Colon (tissue), 2 donors: ENCODE results near the gene KCNH1.
"Not testable (repeated sequence)": the region's sequence is repeated elsewhere in the genome, so short reads cannot be mapped to it uniquely, and the experiment has no call there.

Experiments used
- FAIRE-seq: peaks from 2 replicates; lab custom pipeline; 2012; peaks lifted over from hg19 to GRCh38; lab: Jason Lieb, UNC
- donor health status: control.
- donor health status: control.

The KCNH1 gene

GRCh38 chr1:211007830-211008229 is 126.1 kb downstream of the KCNH1 start:
- FAIRE-seq = no peak

GRCh38 chr1:210995931-210996330 is 138.0 kb downstream of the KCNH1 start:
- FAIRE-seq = not testable (repeated sequence)

DNA sequence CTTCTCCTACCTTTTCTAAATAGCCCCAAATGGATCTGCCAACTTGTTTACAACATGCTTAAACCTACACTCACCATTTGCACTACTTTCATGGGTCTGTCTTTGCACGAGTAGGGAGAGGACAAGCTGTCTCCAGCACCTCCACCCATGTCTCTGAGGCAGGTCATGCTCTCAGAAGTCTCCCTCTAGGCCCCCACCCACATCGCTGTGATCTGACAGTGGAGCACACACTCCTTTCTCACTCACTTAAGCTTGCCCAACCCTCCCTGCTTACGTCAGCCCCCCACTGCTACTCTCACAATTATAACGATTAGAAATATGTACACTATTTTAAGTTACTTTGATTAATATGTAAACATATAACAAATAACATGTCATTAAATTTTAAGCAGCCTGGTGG is 141.1 kb downstream of the KCNH1 start:
- FAIRE-seq = no peak

GRCh38 chr1:210989905-210990304 is 144.0 kb downstream of the KCNH1 start:
- FAIRE-seq = no peak

- FAIRE-seq = no peak
Measured at GRCh38 chr1:210981490-210981889, 152.5 kb downstream of the KCNH1 start.

DNA sequence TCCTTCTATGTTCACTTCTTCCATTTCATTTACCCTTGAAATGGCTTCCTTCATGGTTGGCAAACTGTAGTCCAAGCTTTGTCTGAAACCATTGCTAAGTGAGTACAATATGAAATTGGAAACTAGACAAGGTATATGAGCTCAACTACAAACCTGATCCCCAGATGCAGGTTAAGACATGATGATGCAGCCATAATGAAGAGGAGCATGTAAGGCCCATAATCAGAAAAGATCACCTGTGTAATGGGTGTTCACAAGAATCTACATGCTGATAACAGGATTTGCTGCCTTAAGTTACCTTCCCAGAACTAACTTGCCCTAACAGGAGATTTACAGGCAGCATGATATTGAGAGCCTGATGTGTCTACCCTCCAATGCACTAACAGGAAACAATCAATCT is 153.9 kb downstream of the KCNH1 start:
- FAIRE-seq = no peak

DNA sequence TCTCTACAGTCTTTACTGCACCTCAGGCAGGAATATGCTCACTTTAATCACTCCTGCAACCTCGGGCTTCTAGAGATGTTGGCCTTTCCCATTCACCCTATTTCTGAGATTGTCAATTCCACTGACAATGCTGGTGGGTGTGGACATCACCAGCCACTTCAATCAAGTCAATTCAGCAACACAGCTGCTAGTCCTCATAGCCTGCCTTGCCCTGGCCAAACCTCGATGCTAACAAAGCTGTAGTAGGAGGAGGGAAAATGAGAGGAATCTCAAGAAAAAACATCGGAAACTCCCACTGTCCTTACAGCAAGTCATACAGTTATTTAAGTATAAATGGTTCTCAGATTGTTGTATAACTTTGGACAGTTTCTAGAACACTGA is 155.0 kb downstream of the KCNH1 start:
- no peak for FAIRE-seq

- no peak for FAIRE-seq
Measured at GRCh38 chr1:210978316-210978973, 155.5 kb downstream of the KCNH1 start.

GRCh38 chr1:210951279-210951678 is 182.7 kb downstream of the KCNH1 start:
- FAIRE-seq = no peak

DNA sequence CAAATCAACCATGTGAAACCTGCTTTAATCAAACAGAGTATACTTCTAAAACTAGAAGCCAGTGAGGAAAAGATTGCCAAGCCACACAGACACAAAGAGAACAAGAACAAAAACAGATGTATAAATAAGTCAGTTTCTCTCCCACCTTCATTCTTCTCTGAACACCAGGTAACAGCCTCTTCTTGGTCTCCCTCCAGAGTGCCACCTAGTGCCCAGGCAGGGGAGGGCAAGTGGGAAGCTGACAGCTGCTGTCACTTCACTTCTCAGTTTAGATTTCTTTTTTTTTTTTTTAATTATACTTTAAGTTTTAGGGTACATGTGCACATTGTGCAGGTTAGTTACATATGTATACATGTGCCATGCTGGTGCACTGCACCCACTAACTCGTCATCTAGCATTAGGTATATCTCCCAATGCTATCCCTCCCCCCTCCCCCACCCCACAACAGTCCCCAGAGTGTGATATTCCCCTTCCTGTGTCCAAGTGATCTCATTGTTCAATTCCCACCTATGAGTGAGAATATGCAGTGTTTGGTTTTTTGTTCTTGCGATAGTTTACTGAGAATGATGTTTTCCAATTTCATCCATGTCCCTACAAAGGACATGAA is 183.9 kb downstream of the KCNH1 start:
- FAIRE-seq = not testable (repeated sequence)

GRCh38 chr1:210949489-210949888 is 184.5 kb downstream of the KCNH1 start:
- FAIRE-seq = no peak

DNA sequence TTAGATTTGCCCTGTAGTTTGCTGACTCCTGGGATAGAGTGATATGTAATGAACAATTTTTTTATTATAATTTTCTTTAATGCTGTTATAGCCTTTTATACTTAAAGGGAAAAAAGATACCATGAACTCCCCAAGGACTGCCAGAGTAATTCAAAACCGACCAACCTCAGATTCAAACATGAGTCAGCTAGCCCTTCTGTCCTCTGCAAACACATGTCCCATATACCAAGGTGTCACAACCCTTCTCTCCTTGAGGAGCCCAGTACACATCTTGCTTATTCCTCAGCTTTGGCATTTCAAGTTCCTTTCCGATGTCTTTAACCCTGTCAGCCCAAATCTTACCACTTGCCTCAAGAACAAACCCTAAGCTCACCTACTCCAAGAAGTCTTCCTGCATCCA is 184.9 kb downstream of the KCNH1 start:
- FAIRE-seq = no peak

DNA sequence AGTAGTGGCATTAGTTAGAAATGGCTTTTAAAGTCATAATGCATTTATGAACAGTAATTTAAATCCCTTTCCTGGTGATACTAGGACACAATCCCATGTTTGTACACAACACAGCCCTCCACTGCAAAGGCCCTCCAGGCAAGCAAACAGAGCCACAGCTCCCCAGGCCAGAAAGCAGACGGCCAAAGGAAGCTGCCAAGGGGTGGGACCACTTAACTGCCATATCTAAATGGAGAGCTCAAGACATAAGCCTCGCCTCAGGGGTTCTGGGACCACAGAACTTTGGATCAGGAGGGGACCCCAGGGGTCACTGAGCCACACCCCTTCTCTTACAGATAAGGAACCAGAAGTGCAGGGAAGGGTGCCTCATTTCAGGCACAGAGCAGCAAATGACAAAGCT is 189.7 kb downstream of the KCNH1 start:
- no peak for FAIRE-seq

- FAIRE-seq = no peak
Measured at GRCh38 chr1:210942513-210942912, 191.4 kb downstream of the KCNH1 start.

DNA sequence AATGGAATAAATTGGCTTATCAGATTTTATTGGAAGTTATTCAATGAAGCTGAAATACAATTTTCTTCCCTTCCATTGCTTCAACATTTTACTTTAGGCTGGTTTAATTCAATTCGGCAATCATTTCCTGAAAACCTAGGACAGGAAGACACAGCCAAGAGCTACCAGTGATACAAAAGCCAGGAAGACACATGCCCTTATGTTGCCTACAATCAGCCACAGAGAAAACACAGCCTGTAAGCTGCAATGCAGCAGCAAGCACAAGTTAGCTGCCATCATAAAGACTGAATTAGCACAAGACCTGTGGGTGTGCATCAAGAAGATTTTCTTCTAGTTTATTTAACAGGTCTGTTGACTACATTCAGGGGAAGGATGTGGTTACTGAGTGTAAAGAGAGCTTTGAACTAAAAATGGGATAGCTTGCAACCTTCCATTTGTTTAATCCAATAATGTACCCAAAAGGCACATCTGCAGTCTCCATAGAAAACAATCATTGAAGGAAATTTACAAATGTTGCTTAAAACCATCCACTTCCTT is 193.8 kb downstream of the KCNH1 start:
- FAIRE-seq = no peak

GRCh38 chr1:210938416-210938925 is 195.5 kb downstream of the KCNH1 start:
- FAIRE-seq = no peak

DNA sequence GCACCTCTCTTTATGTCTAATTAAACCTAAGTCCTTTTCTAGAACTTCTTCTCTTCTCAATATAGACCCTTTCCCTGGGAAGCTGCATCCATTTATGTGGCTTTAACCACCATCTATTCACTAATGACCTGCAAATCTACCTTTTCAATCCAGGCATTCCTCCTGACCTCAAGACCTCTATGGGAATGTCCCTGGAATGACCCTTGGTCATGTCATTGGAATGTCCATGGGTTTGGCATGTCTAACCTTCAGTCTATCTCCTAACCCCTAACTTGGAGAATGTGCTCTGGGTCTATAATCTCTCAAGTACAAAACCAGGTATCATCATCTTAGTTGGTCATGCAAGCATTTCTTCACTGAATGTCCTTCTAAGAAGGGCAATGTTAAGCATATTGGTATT is 196.1 kb downstream of the KCNH1 start:
- no peak for FAIRE-seq

- no peak for FAIRE-seq
Measured at GRCh38 chr1:210935905-210936304, 198.0 kb downstream of the KCNH1 start.

DNA sequence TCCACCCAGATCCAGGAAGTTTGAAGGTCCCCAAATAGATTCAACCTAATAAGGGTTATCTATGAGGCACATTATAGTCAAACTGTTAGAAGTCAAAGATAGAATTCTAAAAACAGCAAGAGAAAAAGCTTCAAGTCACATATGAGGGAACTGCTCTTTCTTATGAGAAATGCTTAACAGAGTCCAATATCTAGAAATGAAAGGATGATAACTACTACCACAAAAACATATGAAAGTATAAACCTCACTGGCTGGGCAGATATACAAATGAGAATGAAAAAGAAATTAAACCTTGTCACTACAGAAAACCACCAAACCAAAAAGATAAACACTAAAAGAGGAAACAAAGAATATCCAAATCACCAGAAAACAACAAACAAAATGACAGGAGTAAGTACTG is 201.8 kb downstream of the KCNH1 start:
- FAIRE-seq = no peak

DNA sequence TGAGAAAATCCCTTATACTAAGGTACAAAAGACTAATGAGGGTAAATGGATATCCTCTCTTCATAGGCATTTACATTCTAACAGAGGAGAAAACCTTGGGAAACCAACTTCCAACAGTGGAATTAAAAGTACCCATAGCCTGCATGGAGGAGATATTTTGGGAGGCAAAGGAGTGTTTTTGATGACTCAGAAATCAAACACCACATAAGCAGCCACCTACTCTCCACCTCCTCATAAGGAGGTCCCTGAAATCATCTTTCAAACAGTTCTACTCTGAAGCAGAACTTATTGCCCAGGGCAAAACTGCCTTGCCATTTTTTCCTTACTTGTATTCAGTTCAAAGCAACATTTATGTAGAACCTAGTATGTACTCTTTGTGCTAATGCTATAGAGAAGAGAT is 211.3 kb downstream of the KCNH1 start:
- no peak for FAIRE-seq

GRCh38 chr1:210920716-210921694 is 212.9 kb downstream of the KCNH1 start:
- no peak for FAIRE-seq

- peak; percentile 47 for FAIRE-seq
Measured at GRCh38 chr1:210920258-210920657, 213.7 kb downstream of the KCNH1 start.

GRCh38 chr1:210918893-210919292 is 215.1 kb downstream of the KCNH1 start:
- FAIRE-seq = no peak
